Body of pancreas (tissue), 4 donors: Measurements from ENCODE around the gene DMD. TPM values are rescaled to one million over a fixed set of nuclear protein-coding genes. Genes with fewer than 3 reads are reported as not detected.
"Not testable (repeated sequence)": the region's sequence is repeated elsewhere in the genome, so short reads cannot be mapped to it uniquely, and the experiment has no call there.

Experiments
- ATAC-seq: fragments of 150-250 bp; one replicate; pipeline ENCODE4 v1.9.1; 2016
- DNase-seq, 4 donors: peaks; one replicate each; pipeline ENCODE4 v3.0.0-alpha.2; 2019
- H3K27ac ChIP-seq, 4 donors: fragments of 200-600 bp; sonication (generic); 1 replicate in 3 of 4; 2 replicates in 1 of 4; pipeline versions ENCODE4 v1.5.1 to v1.6.1; 2016 to 2019; ENCODE audit warnings: mild to moderate bottlenecking in 1 of 4, mixed read lengths in 1 of 4, moderate library complexity in 1 of 4
- H3K27me3 ChIP-seq, 2 donors: fragments of 200-600 bp; sonication (generic); one replicate each; pipeline ENCODE4 v1.6.0; 2016; ENCODE audit warnings: mild to moderate bottlenecking in 1 of 2
- H3K36me3 ChIP-seq, 2 donors: fragments of 200-600 bp; sonication (generic); replicated peaks in 1 of 2; 2 replicates each; pipeline ENCODE4 v1.5.1; 2016; ENCODE audit warnings: low read depth in 2 of 2; ENCODE audit not compliant: insufficient read depth in 1 of 2
- H3K4me1 ChIP-seq: fragments of 200-600 bp; sonication (generic); one replicate; pipeline ENCODE4 v1.6.0; 2016
- H3K4me3 ChIP-seq, 2 donors: fragments of 200-600 bp; sonication (generic); 1 replicate in 1 of 2; 2 replicates in 1 of 2; pipeline ENCODE4 v1.5.1; 2016 to 2019
- H3K9me3 ChIP-seq, 3 donors: fragments of 200-600 bp; sonication (generic); 1 replicate in 2 of 3; 2 replicates in 1 of 3; pipeline ENCODE4 v1.5.1; 2016
- POLR2A ChIP-seq, 3 donors: fragments of 450-650 bp; IDR thresholded peaks; one replicate each; pipeline ENCODE4 v1.6.1; 2016; ENCODE audit warnings: antibody characterized with exemption in 3 of 3, mild to moderate bottlenecking in 2 of 3
- WGBS, 2 donors: methylation state at CpG; one replicate each; pipeline ENCODE4 v1.1.5; 2017; 5-methylcytosine and 5-hydroxymethylcytosine counted together
- intact Hi-C: fragments of 100-400 bp; cut with DNase I; formaldehyde crosslinking; loops from one replicate; pipeline ENCODE4 v1.15.1; 2023
- total RNA-seq, 2 donors: library from RNA; depleted of rRNA; stranded (reverse); fragments of >200 nt; gene quantifications; one replicate each; pipeline ENCODE4 v1.1.0, GENCODE V29; 2016
- TF ChIP-seq, protein P1 (sequence below), 7 experiments: fragments of 450-650 bp in 4 of 7; fragments of 200-600 bp in 3 of 7; sonication (generic) in 3 of 7; IDR thresholded peaks; one replicate each; pipeline ENCODE4 v1.5.1; 2016 to 2019; ENCODE audit warnings: antibody characterized with exemption in 7 of 7

DMD gene
- total RNA-seq, 2 donors from 2014 or later, result 28.5 to 38.6 TPM

DNA sequence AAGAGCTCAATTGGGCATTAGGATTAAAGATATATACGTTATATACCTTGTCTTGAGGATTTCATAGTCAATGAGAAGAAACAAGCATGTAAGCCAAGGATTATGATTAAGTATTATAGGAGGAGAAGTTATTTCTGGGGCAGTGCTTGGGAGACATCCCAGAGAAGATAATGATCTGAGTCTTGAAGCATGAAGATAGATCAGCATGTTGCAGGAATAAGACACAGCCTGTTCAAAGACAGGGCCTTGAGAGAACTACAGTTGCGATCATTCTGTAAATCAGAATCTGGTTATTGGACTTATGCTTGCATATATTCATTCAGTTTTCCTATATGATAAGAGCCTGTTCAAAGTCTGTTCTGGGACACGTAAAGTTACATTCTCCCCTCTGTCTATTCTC is 1277.3 kb downstream of the DMD start:
- ATAC-seq, result no peak
- Histone ChIP-seq H3K27ac (no peak overlapping the region), H3K36me3 (no peaks in the 10 kb centered on the region), H3K27me3 (no peaks in the 10 kb centered on the region), H3K9me3 (no peaks in the 10 kb centered on the region), H3K4me1 (no peaks in the 10 kb centered on the region), H3K4me3 (no peak overlapping the region)
- TF ChIP-seq, protein P1, sequence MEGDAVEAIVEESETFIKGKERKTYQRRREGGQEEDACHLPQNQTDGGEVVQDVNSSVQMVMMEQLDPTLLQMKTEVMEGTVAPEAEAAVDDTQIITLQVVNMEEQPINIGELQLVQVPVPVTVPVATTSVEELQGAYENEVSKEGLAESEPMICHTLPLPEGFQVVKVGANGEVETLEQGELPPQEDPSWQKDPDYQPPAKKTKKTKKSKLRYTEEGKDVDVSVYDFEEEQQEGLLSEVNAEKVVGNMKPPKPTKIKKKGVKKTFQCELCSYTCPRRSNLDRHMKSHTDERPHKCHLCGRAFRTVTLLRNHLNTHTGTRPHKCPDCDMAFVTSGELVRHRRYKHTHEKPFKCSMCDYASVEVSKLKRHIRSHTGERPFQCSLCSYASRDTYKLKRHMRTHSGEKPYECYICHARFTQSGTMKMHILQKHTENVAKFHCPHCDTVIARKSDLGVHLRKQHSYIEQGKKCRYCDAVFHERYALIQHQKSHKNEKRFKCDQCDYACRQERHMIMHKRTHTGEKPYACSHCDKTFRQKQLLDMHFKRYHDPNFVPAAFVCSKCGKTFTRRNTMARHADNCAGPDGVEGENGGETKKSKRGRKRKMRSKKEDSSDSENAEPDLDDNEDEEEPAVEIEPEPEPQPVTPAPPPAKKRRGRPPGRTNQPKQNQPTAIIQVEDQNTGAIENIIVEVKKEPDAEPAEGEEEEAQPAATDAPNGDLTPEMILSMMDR (IDR thresholded peaks at IDR 0.05), result no peak
- TF ChIP-seq POLR2A (IDR thresholded peaks at IDR 0.05), result no peak
- DNase-seq, result no peak
- 76 to 80% methylated on average over 3 of the region's 3 CpGs for WGBS, 2 donors
- intact Hi-C loops, result no loop called here

GRCh38 chrX:31932769-31933168 is 1278.6 kb downstream of the DMD start:
- intact Hi-C loops, result no loop called here
- no peak for ATAC-seq
- WGBS, 2 donors, result 69 to 100% methylated on average over 1 of the region's 1 CpG

DNA sequence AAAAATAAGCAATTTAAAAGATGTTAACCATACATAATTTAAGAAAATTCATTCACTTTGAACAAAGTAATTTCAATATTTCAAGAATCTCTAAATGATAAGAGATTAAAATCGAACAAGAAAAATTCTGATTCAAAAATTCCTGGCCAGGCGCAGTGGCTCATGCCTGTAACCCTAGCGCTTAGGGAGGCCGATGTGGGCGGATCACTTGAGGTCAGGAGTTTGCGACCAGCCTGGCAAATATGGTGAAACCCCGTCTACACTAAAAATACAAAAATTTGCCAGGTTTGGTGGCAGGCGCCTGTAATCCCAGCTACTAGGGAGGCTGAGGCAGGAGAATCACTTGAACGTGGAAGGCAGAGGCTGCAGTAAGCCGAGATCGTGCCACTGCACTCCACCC is 1279.0 kb downstream of the DMD start:
- H3K4me3 ChIP-seq, intact Hi-C loops: not testable (repeated sequence)

More at GRCh38 chrX:31932769-31933168, 1278.6 kb downstream of the DMD start:
- no peak overlapping the region for H3K27ac ChIP-seq
- no peak for TF ChIP-seq POLR2A (IDR thresholded peaks at IDR 0.05)
- TF ChIP-seq, protein P1 (IDR thresholded peaks at IDR 0.05), result no peak
- no peak for DNase-seq
- H3K4me1 ChIP-seq, result no peaks in the 10 kb centered on the region
- no peaks in the 10 kb centered on the region for H3K9me3 ChIP-seq
- H3K36me3 ChIP-seq, result no peaks in the 10 kb centered on the region
- no peak overlapping the region for H3K4me3 ChIP-seq
- H3K27me3 ChIP-seq, result no peaks in the 10 kb centered on the region

GRCh38 chrX:31931225-31931624 is 1280.1 kb downstream of the DMD start:
- DNase-seq (no peak), ATAC-seq (no peak)
- no peaks in the 10 kb centered on the region for H3K4me1 ChIP-seq
- H3K36me3 ChIP-seq, result no peaks in the 10 kb centered on the region
- WGBS, 2 donors, result 29 to 37% methylated on average over 3 of the region's 3 CpGs
- no peaks in the 10 kb centered on the region for H3K27me3 ChIP-seq
- H3K27ac ChIP-seq, result no peak overlapping the region
- no peak for TF ChIP-seq POLR2A (IDR thresholded peaks at IDR 0.05)
- TF ChIP-seq, protein P1 (IDR thresholded peaks at IDR 0.05), result no peak
- intact Hi-C loops, result no loop called here
- H3K4me3 ChIP-seq, result no peak overlapping the region
- no peaks in the 10 kb centered on the region for H3K9me3 ChIP-seq

More for the DNA sequence above, 1279.0 kb downstream of the DMD start:
- not testable (repeated sequence) for ATAC-seq, H3K4me1 ChIP-seq, H3K36me3 ChIP-seq, H3K27me3 ChIP-seq, H3K9me3 ChIP-seq, DNase-seq, H3K27ac ChIP-seq
- WGBS, 2 donors, result 86 to 89% methylated on average over 11 of the region's 11 CpGs

- no peak for ATAC-seq
- 35 to 37% methylated on average over 5 of the region's 5 CpGs for WGBS, 2 donors
Measured at GRCh38 chrX:31929366-31929765, 1282.0 kb downstream of the DMD start.

More at GRCh38 chrX:31929366-31929765, 1282.0 kb downstream of the DMD start:
- Histone ChIP-seq H3K9me3 (no peaks in the 10 kb centered on the region), H3K4me1 (no peaks in the 10 kb centered on the region), H3K27me3 (no peaks in the 10 kb centered on the region), H3K27ac (no peak overlapping the region), H3K36me3 (no peaks in the 10 kb centered on the region), H3K4me3 (no peak overlapping the region)
- TF ChIP-seq, protein P1 (IDR thresholded peaks at IDR 0.05), result no peak
- no peak for TF ChIP-seq POLR2A (IDR thresholded peaks at IDR 0.05)
- intact Hi-C loops, result no loop called here
- no peak for DNase-seq
